ENCODE measurements around the gene DYNLL2. TPM values are rescaled to one million over a fixed set of nuclear protein-coding genes. Genes with fewer than 3 reads are reported as not detected.
"Not testable (repeated sequence)": the region's sequence is repeated elsewhere in the genome, so short reads cannot be mapped to it uniquely, and the experiment has no call there.

DYNLL2 gene
- total RNA-seq, 4 donors from 2014 or later = 13.9 to 21.3 (median 16.6) TPM

DNA sequence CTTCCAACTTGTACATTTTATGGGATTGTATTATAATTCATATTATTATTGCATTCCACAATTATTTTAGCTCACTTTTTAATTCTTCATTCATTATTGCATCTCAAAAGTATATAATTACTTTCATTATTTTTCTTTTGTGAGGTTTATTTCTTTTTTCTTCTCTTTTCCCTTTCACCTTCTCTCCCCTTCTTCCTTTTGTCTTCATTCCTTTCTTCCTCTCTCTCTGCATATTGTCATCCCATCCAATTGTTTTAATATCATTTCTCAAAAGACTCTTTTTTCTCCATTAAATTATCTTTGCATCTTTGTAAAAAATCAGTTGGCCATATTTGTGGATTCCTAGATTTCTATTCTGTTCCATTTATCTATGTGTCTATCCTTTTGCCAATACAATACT, 17.3 kb downstream of the DYNLL2 start:
- Histone ChIP-seq H3K36me3 (no peaks in the 10 kb centered on the region), H3K4me1 (no peaks in the 10 kb centered on the region), H3K27me3 (no peaks in the 10 kb centered on the region), H3K27ac (no peak overlapping the region), H3K9me3 (no peaks in the 10 kb centered on the region), H3K4me3 (no peak overlapping the region)
- DNase-seq (ENCODE audit: low spot score in 2 of 2) = no peak
- TF ChIP-seq, protein P1, sequence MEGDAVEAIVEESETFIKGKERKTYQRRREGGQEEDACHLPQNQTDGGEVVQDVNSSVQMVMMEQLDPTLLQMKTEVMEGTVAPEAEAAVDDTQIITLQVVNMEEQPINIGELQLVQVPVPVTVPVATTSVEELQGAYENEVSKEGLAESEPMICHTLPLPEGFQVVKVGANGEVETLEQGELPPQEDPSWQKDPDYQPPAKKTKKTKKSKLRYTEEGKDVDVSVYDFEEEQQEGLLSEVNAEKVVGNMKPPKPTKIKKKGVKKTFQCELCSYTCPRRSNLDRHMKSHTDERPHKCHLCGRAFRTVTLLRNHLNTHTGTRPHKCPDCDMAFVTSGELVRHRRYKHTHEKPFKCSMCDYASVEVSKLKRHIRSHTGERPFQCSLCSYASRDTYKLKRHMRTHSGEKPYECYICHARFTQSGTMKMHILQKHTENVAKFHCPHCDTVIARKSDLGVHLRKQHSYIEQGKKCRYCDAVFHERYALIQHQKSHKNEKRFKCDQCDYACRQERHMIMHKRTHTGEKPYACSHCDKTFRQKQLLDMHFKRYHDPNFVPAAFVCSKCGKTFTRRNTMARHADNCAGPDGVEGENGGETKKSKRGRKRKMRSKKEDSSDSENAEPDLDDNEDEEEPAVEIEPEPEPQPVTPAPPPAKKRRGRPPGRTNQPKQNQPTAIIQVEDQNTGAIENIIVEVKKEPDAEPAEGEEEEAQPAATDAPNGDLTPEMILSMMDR (IDR thresholded peaks at IDR 0.05) = no peak
- TF ChIP-seq EP300 (IDR thresholded peaks at IDR 0.05) (no peak), POLR2A (IDR thresholded peaks at IDR 0.05) (no peak)

DNA sequence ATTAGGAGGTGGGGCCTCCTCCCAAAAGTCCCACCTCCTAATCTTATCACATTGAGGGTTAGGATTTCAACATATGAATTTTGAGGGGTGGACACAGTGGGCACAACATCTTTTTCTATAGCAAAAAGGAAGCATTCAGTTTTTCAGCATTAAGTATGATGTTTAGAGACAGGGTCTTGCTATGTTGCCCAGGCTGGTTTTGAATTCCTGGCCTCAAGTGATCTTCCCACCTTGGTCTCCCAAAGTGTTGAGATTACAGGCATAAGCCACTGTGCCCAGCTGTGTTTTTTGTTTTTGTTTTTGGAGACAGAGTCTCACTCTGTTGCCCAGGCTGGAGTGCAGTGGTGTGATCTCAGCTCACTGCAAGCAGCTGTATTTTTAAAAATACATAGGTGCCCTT, 18.7 kb downstream of the DYNLL2 start:
- H3K27me3 ChIP-seq; H3K36me3 ChIP-seq; DNase-seq (ENCODE audit: low spot score in 2 of 2); H3K4me3 ChIP-seq; H3K27ac ChIP-seq; H3K9me3 ChIP-seq; H3K4me1 ChIP-seq: not testable (repeated sequence)

DNA sequence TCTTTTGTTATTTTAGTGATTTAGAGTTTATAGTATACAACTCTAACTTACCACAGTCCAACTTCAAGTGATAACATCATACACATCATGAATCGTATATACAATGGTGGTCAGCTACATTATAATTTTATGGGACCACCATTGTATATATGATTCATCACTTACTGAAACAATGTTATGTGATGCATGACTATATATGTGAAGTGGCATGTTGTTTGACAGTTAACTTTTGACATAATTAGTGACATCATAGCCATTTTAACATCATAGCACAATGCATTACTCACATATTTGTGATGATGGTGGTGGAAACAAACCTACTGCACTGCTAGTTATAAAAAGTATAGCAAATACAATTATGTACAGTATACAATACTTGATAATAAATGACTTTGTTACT, 21.9 kb downstream of the DYNLL2 start:
- WGBS, 2 donors = 85 to 91% methylated on average over 1 of the region's 1 CpG
- no peaks in the 10 kb centered on the region for H3K36me3 ChIP-seq
- no peak for DNase-seq (ENCODE audit: low spot score in 2 of 2)
- H3K9me3 ChIP-seq = peaks cover 0 to 3% (median 0%) of the 10 kb centered on the region in 4 donors
- no peaks in the 10 kb centered on the region for H3K27me3 ChIP-seq
- H3K4me1 ChIP-seq = no peaks in the 10 kb centered on the region
- TF ChIP-seq, protein P1 (IDR thresholded peaks at IDR 0.05) = no peak
- no peak for TF ChIP-seq EP300 (IDR thresholded peaks at IDR 0.05)
- TF ChIP-seq POLR2A (IDR thresholded peaks at IDR 0.05) = no peak
- no peak overlapping the region for H3K27ac ChIP-seq
- H3K4me3 ChIP-seq = no peak overlapping the region

DNA sequence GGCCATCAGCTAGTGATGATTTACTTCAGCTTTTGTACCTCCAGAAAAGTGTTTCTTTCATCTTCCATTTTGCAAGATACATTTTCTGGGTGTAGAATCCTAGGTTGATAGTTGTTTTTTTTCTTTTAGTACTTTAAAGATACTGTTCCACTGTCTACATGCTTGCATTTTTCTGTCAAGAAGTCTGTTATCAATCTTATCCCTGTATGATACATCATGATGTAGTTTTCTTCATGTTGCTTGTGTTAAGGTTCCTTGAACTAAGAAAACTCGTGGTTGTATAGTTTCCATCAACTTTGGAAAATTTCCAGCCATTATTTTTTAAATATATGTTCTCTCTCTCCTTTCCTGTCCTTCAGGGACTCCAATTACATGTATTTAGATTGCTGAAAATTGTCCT, 24.1 kb downstream of the DYNLL2 start:
- no peak for TF ChIP-seq POLR2A (IDR thresholded peaks at IDR 0.05)
- TF ChIP-seq EP300 (IDR thresholded peaks at IDR 0.05) = no peak
- TF ChIP-seq, protein P1 (IDR thresholded peaks at IDR 0.05) = no peak
- H3K27ac ChIP-seq = no peak overlapping the region
- H3K4me1 ChIP-seq = no peaks in the 10 kb centered on the region
- no peak overlapping the region for H3K4me3 ChIP-seq
- H3K9me3 ChIP-seq = peaks cover 0 to 3% (median 0%) of the 10 kb centered on the region in 4 donors
- no peak for DNase-seq (ENCODE audit: low spot score in 2 of 2)
- H3K36me3 ChIP-seq = no peaks in the 10 kb centered on the region
- WGBS, 2 donors = 39 to 49% methylated on average over 1 of the region's 1 CpG
- no peaks in the 10 kb centered on the region for H3K27me3 ChIP-seq

DNA sequence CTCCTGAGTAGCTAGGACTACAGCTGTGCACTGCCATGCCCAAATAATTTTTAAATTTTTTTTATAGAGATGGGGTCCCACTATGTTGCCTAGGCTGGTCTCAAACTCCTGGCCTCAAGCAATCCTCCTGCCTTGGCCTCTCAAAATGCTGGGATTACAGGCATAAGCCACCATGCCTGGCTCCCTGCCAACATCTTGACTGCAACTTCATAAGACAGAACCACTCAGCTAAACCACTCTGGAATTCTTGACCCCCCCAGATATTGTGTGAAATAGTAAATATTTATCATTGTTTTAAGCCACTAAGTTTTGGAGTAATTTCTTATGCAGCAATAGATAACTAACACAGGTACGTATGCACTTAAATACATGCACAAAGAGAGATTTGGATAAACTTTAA, 26.0 kb downstream of the DYNLL2 start:
- TF ChIP-seq EP300 (IDR thresholded peaks at IDR 0.05) (no peak), POLR2A (IDR thresholded peaks at IDR 0.05) (no peak)
- TF ChIP-seq, protein P1 (IDR thresholded peaks at IDR 0.05) = no peak
- WGBS, 2 donors = 67 to 68% methylated on average over 1 of the region's 1 CpG

DNA sequence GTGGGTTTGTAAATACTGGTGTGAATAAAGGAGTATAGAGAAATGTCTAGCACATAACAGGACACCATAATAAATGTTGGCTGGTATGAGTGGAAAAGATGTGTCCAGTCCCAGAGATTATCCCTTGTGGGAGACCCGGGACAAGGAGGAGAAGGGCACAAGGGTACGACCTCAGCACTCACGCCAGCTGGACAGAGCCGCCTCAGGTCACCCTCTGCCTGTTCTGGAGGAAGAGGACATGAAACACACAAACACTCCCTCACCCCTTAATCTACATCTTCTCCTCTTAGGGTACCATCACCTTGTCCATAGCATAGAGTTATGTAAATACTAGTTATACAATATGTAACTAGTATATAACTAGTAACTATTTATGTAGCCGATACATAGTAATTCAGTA, 26.8 kb downstream of the DYNLL2 start:
- no peak overlapping the region for H3K4me3 ChIP-seq
- H3K9me3 ChIP-seq = peaks cover 0 to 3% (median 0%) of the 10 kb centered on the region in 4 donors
- H3K36me3 ChIP-seq = no peaks in the 10 kb centered on the region
- H3K27ac ChIP-seq = no peak overlapping the region
- 53% methylated on average over 5 of the region's 5 CpGs for WGBS, 2 donors
- no peaks in the 10 kb centered on the region for H3K4me1 ChIP-seq
- TF ChIP-seq EP300 (IDR thresholded peaks at IDR 0.05) (no peak), POLR2A (IDR thresholded peaks at IDR 0.05) (no peak)
- TF ChIP-seq, protein P1 (IDR thresholded peaks at IDR 0.05) = no peak
- H3K27me3 ChIP-seq = no peaks in the 10 kb centered on the region
- no peak for DNase-seq (ENCODE audit: low spot score in 2 of 2)

More for the DNA sequence above, 26.0 kb downstream of the DYNLL2 start:
- Histone ChIP-seq H3K9me3 (peaks cover 0 to 3% (median 0%) of the 10 kb centered on the region in 4 donors), H3K4me1 (no peaks in the 10 kb centered on the region), H3K27me3 (no peaks in the 10 kb centered on the region), H3K27ac (no peak overlapping the region), H3K4me3 (no peak overlapping the region), H3K36me3 (no peaks in the 10 kb centered on the region)
- no peak for DNase-seq (ENCODE audit: low spot score in 2 of 2)

Measured in tibial nerve (tissue), 4 donors.